Stimulated activated naive B cell treated with anti-CD40 and anti-IgM and Interleukin-4, amounts not matched to agents 10 μg/mL and 1 μg/mL and 100 μg/mL, for 72 hours (primary cell): ENCODE data around the gene GABRG3.
"Not testable (repeated sequence)": the region's sequence is repeated elsewhere in the genome, so short reads cannot be mapped to it uniquely, and the experiment has no call there.

Experiments used
- ATAC-seq, 2 donors: fragments of 150-1000 bp; cut with Tn5 transposase; replicated peaks; 2 replicates each; pipeline ENCODE4 v1.10.0; 2021; ENCODE audit warnings: moderate library complexity in 1 of 2
- DNase-seq: peaks from one replicate; pipeline ENCODE4 v3.0.0; 2021
- H3K27ac Mint-ChIP-seq: one replicate; pipeline ENCODE4 v1.8.0; 2022; ENCODE audit warnings: mild to moderate bottlenecking, mixed read lengths
- H3K27me3 Mint-ChIP-seq, 2 donors: one replicate each; pipeline ENCODE4 v1.8.0; 2022; ENCODE audit warnings: mixed read lengths in 2 of 2
- H3K36me3 Mint-ChIP-seq, 2 donors: one replicate each; pipeline ENCODE4 v1.8.0; 2022; ENCODE audit warnings: mixed read lengths in 2 of 2, mild to moderate bottlenecking in 1 of 2
- H3K4me1 Mint-ChIP-seq, 2 donors: one replicate each; pipeline ENCODE4 v1.8.0; 2022; ENCODE audit warnings: mixed read lengths in 2 of 2, mild to moderate bottlenecking in 1 of 2
- H3K4me3 Mint-ChIP-seq, 2 donors: one replicate each; pipeline ENCODE4 v1.8.0; 2022; ENCODE audit warnings: mild to moderate bottlenecking in 2 of 2, mixed read lengths in 2 of 2, moderate library complexity in 1 of 2
- H3K9me3 Mint-ChIP-seq, 2 donors: one replicate each; pipeline ENCODE4 v1.8.0; 2022; ENCODE audit warnings: mixed read lengths in 2 of 2, mild to moderate bottlenecking in 1 of 2

Gene GABRG3

DNA sequence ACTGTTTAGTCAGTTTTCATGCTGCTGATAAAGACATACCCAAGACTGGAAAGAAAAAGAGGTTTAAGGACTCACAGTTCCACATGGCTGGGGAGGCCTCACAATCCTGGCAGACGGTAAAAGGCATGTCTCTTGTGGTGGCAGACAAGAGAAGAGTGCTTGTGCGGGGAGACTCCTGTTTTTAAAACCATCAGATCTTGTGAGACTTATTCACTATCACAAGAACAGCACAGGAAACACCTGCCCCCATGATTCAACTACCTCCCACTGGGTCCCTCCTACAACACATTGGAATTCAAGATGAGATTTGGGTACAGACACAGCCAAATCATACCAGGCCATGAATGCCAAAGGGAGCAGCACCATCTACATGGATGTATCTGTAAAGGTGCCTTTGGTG, 406.4 kb downstream of the GABRG3 start:
- H3K27me3 Mint-ChIP-seq, H3K27ac Mint-ChIP-seq, H3K4me1 Mint-ChIP-seq, DNase-seq, H3K9me3 Mint-ChIP-seq, H3K36me3 Mint-ChIP-seq, H3K4me3 Mint-ChIP-seq, ATAC-seq: not testable (repeated sequence)

GRCh38 chr15:27382361-27383025, 411.5 kb downstream of the GABRG3 start:
- Mint-ChIP-seq H3K27me3 (no peaks in the 10 kb centered on the region), H3K9me3 (peaks cover 0 to 5% of the 10 kb centered on the region in 2 donors), H3K4me3 (no peak overlapping the region), H3K4me1 (no peaks in the 10 kb centered on the region), H3K36me3 (no peaks in the 10 kb centered on the region), H3K27ac (no peak overlapping the region)
- ATAC-seq (no peak), DNase-seq (no peak)

- DNase-seq: no peak
- Mint-ChIP-seq H3K4me1 (no peaks in the 10 kb centered on the region), H3K9me3 (peaks cover 4 to 5% of the 10 kb centered on the region in 2 donors), H3K27me3 (no peaks in the 10 kb centered on the region), H3K36me3 (no peaks in the 10 kb centered on the region), H3K4me3 (no peak overlapping the region), H3K27ac (no peak overlapping the region)
- ATAC-seq: no peak
Observed at GRCh38 chr15:27383726-27384125, 412.7 kb downstream of the GABRG3 start.

- peaks cover 3 to 12% of the 10 kb centered on the region in 2 donors for H3K9me3 Mint-ChIP-seq
- H3K27ac Mint-ChIP-seq: no peak overlapping the region
- ATAC-seq (no peak), DNase-seq (no peak)
- no peak overlapping the region for H3K4me3 Mint-ChIP-seq
- no peaks in the 10 kb centered on the region for H3K27me3 Mint-ChIP-seq
- no peaks in the 10 kb centered on the region for H3K36me3 Mint-ChIP-seq
- no peaks in the 10 kb centered on the region for H3K4me1 Mint-ChIP-seq
Observed at GRCh38 chr15:27392163-27392562, 421.2 kb downstream of the GABRG3 start.

GRCh38 chr15:27396521-27396920, 425.5 kb downstream of the GABRG3 start:
- Mint-ChIP-seq H3K27me3 (no peaks in the 10 kb centered on the region), H3K4me3 (no peak overlapping the region), H3K4me1 (no peaks in the 10 kb centered on the region), H3K27ac (no peak overlapping the region), H3K36me3 (no peaks in the 10 kb centered on the region), H3K9me3 (peaks cover 6 to 7% of the 10 kb centered on the region in 2 donors)
- no peak for ATAC-seq
- no peak for DNase-seq

GRCh38 chr15:27396996-27397395, 426.0 kb downstream of the GABRG3 start:
- Mint-ChIP-seq H3K4me1 (no peaks in the 10 kb centered on the region), H3K4me3 (no peak overlapping the region), H3K36me3 (no peaks in the 10 kb centered on the region), H3K9me3 (peaks cover 6 to 7% of the 10 kb centered on the region in 2 donors), H3K27ac (no peak overlapping the region), H3K27me3 (no peaks in the 10 kb centered on the region)
- ATAC-seq: no peak
- no peak for DNase-seq

- no peak overlapping the region for H3K4me3 Mint-ChIP-seq
- no peaks in the 10 kb centered on the region for H3K36me3 Mint-ChIP-seq
- DNase-seq (no peak), ATAC-seq (no peak)
- no peaks in the 10 kb centered on the region for H3K4me1 Mint-ChIP-seq
- peaks cover 6 to 9% of the 10 kb centered on the region in 2 donors for H3K9me3 Mint-ChIP-seq
- no peaks in the 10 kb centered on the region for H3K27me3 Mint-ChIP-seq
- H3K27ac Mint-ChIP-seq: no peak overlapping the region
Observed at GRCh38 chr15:27398631-27399161, 427.7 kb downstream of the GABRG3 start.

- no peak for ATAC-seq
- no peak overlapping the region for H3K4me3 Mint-ChIP-seq
- H3K36me3 Mint-ChIP-seq: no peaks in the 10 kb centered on the region
- no peak overlapping the region for H3K27ac Mint-ChIP-seq
- no peaks in the 10 kb centered on the region for H3K4me1 Mint-ChIP-seq
- no peaks in the 10 kb centered on the region for H3K27me3 Mint-ChIP-seq
- peaks cover 6 to 9% of the 10 kb centered on the region in 2 donors for H3K9me3 Mint-ChIP-seq
- DNase-seq: no peak
Observed at GRCh38 chr15:27399241-27399640, 428.3 kb downstream of the GABRG3 start.

- DNase-seq (no peak), ATAC-seq (no peak)
- Mint-ChIP-seq H3K27ac (no peak overlapping the region), H3K4me1 (no peaks in the 10 kb centered on the region), H3K4me3 (no peak overlapping the region), H3K27me3 (no peaks in the 10 kb centered on the region), H3K36me3 (no peaks in the 10 kb centered on the region), H3K9me3 (peaks cover 4 to 9% of the 10 kb centered on the region in 2 donors)
Observed at GRCh38 chr15:27401471-27401870, 430.5 kb downstream of the GABRG3 start.

- Mint-ChIP-seq H3K36me3 (no peaks in the 10 kb centered on the region), H3K27me3 (no peaks in the 10 kb centered on the region), H3K4me3 (no peak overlapping the region), H3K9me3 (peaks cover 3 to 8% of the 10 kb centered on the region in 2 donors), H3K4me1 (no peaks in the 10 kb centered on the region), H3K27ac (no peak overlapping the region)
- ATAC-seq (no peak), DNase-seq (no peak)
Observed at GRCh38 chr15:27408428-27408827, 437.4 kb downstream of the GABRG3 start.

DNA sequence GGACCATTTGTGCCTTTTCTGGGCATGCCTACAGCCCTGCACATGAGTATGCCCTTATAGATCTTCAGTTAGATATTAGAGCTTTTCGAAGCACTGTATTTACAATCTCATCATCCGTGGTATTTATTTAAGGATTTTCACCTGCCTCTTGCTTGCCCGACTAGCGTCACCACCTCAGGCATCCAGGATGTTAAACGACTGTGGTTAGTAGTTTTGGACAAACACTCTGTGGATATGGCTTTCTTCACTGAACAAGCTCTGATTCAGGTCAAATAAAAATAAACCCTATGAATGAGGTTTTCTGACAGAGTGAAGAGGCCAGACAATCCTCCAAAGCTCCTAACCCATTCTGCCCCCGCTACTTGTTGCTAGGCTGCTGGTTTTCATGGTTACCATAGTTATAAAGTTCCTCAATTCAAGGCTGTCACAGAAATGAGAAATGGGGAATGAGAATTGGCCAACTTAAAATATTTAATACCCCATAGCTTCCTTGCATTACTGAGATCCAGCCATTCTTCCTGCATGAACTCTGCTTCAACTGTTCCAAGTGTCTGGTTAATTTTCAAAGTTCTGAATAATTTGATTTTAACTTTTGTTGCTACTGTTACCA, 440.1 kb downstream of the GABRG3 start:
- Mint-ChIP-seq H3K4me1 (no peaks in the 10 kb centered on the region), H3K27me3 (no peaks in the 10 kb centered on the region), H3K27ac (no peak overlapping the region), H3K9me3 (peaks cover 1 to 4% of the 10 kb centered on the region in 2 donors), H3K36me3 (no peaks in the 10 kb centered on the region), H3K4me3 (no peak overlapping the region)
- ATAC-seq (no peak), DNase-seq (no peak)

GRCh38 chr15:27412415-27412814, 441.4 kb downstream of the GABRG3 start:
- DNase-seq (no peak), ATAC-seq (no peak)
- Mint-ChIP-seq H3K27me3 (no peaks in the 10 kb centered on the region), H3K9me3 (peaks cover 1 to 4% of the 10 kb centered on the region in 2 donors), H3K27ac (no peak overlapping the region), H3K36me3 (no peaks in the 10 kb centered on the region), H3K4me1 (no peaks in the 10 kb centered on the region), H3K4me3 (no peak overlapping the region)

DNA sequence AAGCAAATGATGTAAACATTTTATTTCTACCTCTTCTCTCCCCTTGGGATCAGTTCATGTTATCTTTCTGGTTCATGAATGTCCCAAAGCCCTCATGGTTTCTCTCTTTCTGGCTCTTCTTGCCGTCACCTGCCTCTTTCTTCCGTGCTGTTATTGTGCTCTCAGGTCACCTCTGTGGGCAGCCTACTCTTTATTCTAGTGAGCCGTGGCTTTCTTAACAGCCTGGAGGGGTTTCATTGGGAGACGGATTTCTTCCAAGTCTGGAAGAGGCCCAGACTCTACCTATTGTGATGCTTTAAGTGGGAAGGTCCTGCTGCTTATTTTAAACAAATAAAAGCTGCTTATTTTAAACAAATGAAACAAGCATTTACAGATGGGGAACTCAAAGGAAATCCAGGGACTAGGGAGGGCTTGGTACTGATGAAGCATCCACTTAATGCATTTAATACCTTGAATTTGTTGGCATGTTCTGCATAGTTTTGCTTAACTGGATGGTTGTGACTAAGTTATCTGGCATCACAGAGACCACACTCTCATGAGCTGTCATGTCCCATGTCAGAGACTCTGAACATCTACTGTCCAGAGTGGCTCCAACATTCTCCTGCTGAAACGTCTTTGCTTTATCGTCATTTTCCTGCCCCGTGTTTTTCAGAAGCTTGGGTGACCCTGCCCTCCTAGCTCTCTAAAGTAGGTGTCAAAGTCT, 443.3 kb downstream of the GABRG3 start:
- Mint-ChIP-seq H3K27me3 (no peaks in the 10 kb centered on the region), H3K4me3 (no peak overlapping the region), H3K36me3 (no peaks in the 10 kb centered on the region), H3K27ac (no peak overlapping the region), H3K4me1 (no peaks in the 10 kb centered on the region), H3K9me3 (peaks cover 3 to 4% of the 10 kb centered on the region in 2 donors)
- DNase-seq (no peak), ATAC-seq (no peak)

DNA sequence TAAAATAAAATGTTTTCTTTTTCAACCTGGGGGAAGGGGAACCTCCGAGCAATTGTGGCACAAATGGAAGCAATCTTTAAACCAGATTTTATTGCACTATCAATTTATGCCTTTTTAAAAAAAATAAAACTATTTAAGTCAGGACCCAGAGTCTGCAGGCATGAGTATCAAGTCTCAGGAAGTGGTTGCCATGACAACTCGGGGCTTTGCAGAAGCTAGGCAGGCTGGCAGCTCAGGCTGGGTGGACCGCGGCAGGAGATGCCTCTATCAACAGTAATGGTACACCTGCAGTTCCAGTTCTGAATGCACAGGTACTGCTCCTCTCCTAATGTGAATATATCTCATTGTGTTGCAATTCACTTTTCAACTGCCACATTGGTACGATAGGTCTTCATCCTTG, 447.7 kb downstream of the GABRG3 start:
- Mint-ChIP-seq H3K27me3 (no peaks in the 10 kb centered on the region), H3K36me3 (no peaks in the 10 kb centered on the region), H3K9me3 (peaks cover 0 to 3% of the 10 kb centered on the region in 2 donors), H3K4me1 (no peaks in the 10 kb centered on the region), H3K4me3 (no peak overlapping the region), H3K27ac (no peak overlapping the region)
- DNase-seq (no peak), ATAC-seq (no peak)

DNA sequence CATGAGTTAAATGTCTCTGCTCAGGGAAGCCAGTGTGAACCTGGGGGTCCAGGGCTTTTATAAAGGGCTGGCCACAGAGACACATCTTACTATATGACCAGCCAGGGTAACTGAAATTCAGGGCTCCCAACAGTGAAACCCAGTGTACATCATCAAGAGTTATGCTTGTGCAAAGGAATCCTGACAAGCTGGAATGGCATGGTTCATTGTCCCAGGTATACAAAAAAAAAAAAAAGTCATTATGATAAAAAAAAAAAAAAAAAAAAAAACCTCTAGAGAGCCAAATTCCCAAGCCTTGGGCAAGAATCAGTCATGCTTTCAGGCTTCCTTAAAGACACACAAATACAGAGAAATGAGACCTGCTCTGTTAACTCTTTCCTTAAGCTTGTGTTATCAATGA, 452.0 kb downstream of the GABRG3 start:
- H3K27ac Mint-ChIP-seq: no peak overlapping the region
- DNase-seq (no peak), ATAC-seq (no peak)
- no peaks in the 10 kb centered on the region for H3K4me1 Mint-ChIP-seq
- no peaks in the 10 kb centered on the region for H3K36me3 Mint-ChIP-seq
- H3K27me3 Mint-ChIP-seq: no peaks in the 10 kb centered on the region
- H3K4me3 Mint-ChIP-seq: no peak overlapping the region
- H3K9me3 Mint-ChIP-seq: peaks cover 2 to 4% of the 10 kb centered on the region in 2 donors
